A549 (cell line): ENCODE results near the gene ZNF420.

ENCODE experiments used
- CTCF ChIP-seq: fragments of >200 bp; sonication (Bioruptor Twin); formaldehyde crosslinking; IDR thresholded peaks from 3 replicates; pipeline ENCODE4 v1.5.1; 2016
- ELK1 ChIP-seq: fragments of 150-350 bp; IDR thresholded peaks from 2 replicates; pipeline ENCODE4 v1.6.1; 2014; ENCODE audit warnings: low read depth, mild to moderate bottlenecking, low read length
- HMGXB4 ChIP-seq: fragments of 250-450 bp; sonication (Bioruptor Pico); IDR thresholded peaks from 2 replicates; pipeline ENCODE4 v1.5.0; 2021; ENCODE audit warnings: mild to moderate bottlenecking, moderate library complexity, borderline replicate concordance
- MAX ChIP-seq: IDR thresholded peaks from 2 replicates; pipeline ENCODE4 v1.6.1; 2012
- POLR2A ChIP-seq: IDR thresholded peaks from 2 replicates; pipeline ENCODE4 v1.6.1; 2012; ENCODE audit warnings: mild to moderate bottlenecking, low read length
- RAD21 ChIP-seq, 2 experiments: fragments of >200 bp in 1 of 2; sonication (Bioruptor Twin) in 1 of 2; formaldehyde crosslinking in 1 of 2; IDR thresholded peaks in 1 of 2; conservative IDR thresholded peaks in 1 of 2; 2 replicates in 1 of 2; 3 replicates in 1 of 2; pipeline ENCODE4 v1.6.1; 2012 to 2018; ENCODE audit warnings: inconsistent platforms in 1 of 2
- REST ChIP-seq: fragments of 200-600 bp; sonication (generic); IDR thresholded peaks from 2 replicates; pipeline ENCODE4 v1.6.1; 2016; ENCODE audit warnings: antibody characterized with exemption, mild to moderate bottlenecking, moderate library complexity
- SREBF2 ChIP-seq: fragments of 450-650 bp; IDR thresholded peaks from 2 replicates; pipeline ENCODE4 v1.6.1; 2014; ENCODE audit warnings: mild to moderate bottlenecking, moderate library complexity

- no peak for TF ChIP-seq MAX
- no peak for TF ChIP-seq SREBF2
- TF ChIP-seq CTCF = no peak
- no peak for TF ChIP-seq RAD21 (conservative IDR thresholded peaks at IDR 0.05 in 1 of 2, IDR thresholded peaks at IDR 0.05 in 1 of 2)
- no peak for TF ChIP-seq ELK1
- no peak for TF ChIP-seq REST
- TF ChIP-seq POLR2A = no peak
- no peak for TF ChIP-seq HMGXB4 (CRISPR knock-in tag)
Observed at GRCh38 chr19:37074819-37075362, 3.3 kb upstream of the ZNF420 start.
